ENCODE data around the gene EDEM1. TPM values are rescaled to one million over a fixed set of nuclear protein-coding genes. Genes with fewer than 3 reads are reported as not detected.

The EDEM1 gene
- total RNA-seq, 1 donor from 2014 or later: 49.1 TPM

- H3K27ac Mint-ChIP-seq (ENCODE audit: unreplicated experiment): no peak overlapping the region
Observed at GRCh38 chr3:5219216-5219615, 31.7 kb downstream of the EDEM1 start.

GRCh38 chr3:5220193-5220592 is 32.7 kb downstream of the EDEM1 start:
- no peak overlapping the region for H3K27ac Mint-ChIP-seq (ENCODE audit: unreplicated experiment)
- peaks cover 19% of the 10 kb centered on the region for H3K36me3 Mint-ChIP-seq (ENCODE audit: low read depth)
- no peaks in the 10 kb centered on the region for H3K27me3 Mint-ChIP-seq (ENCODE audit: low read depth)
- DNase-seq (ENCODE audit: low spot score): no peak
- TF ChIP-seq CTCF (IDR thresholded peaks at IDR 0.05): no peak
- peaks cover 12% of the 10 kb centered on the region for H3K4me1 Mint-ChIP-seq (ENCODE audit: low read depth)
- H3K9me3 Mint-ChIP-seq (ENCODE audit: low read depth): no peaks in the 10 kb centered on the region
- no peak overlapping the region for H3K4me3 Mint-ChIP-seq (ENCODE audit: unreplicated experiment)

More at GRCh38 chr3:5219216-5219615, 31.7 kb downstream of the EDEM1 start:
- TF ChIP-seq CTCF (IDR thresholded peaks at IDR 0.05): no peak
- Mint-ChIP-seq H3K4me1 (ENCODE audit: low read depth) (peaks cover 12% of the 10 kb centered on the region), H3K9me3 (ENCODE audit: low read depth) (no peaks in the 10 kb centered on the region), H3K36me3 (ENCODE audit: low read depth) (peaks cover 24% of the 10 kb centered on the region), H3K27me3 (ENCODE audit: low read depth) (no peaks in the 10 kb centered on the region), H3K4me3 (ENCODE audit: unreplicated experiment) (no peak overlapping the region)
- DNase-seq (ENCODE audit: low spot score): no peak

GRCh38 chr3:5220667-5221431 is 33.3 kb downstream of the EDEM1 start:
- Mint-ChIP-seq H3K27me3 (ENCODE audit: low read depth) (no peaks in the 10 kb centered on the region), H3K4me3 (ENCODE audit: unreplicated experiment) (no peak overlapping the region), H3K4me1 (ENCODE audit: low read depth) (peaks cover 12% of the 10 kb centered on the region), H3K36me3 (ENCODE audit: low read depth) (peaks cover 16% of the 10 kb centered on the region), H3K9me3 (ENCODE audit: low read depth) (no peaks in the 10 kb centered on the region), H3K27ac (ENCODE audit: unreplicated experiment) (no peak overlapping the region)
- no peak for DNase-seq (ENCODE audit: low spot score)
- TF ChIP-seq CTCF (IDR thresholded peaks at IDR 0.05): no peak

- Mint-ChIP-seq H3K27me3 (ENCODE audit: low read depth) (no peaks in the 10 kb centered on the region), H3K27ac (ENCODE audit: unreplicated experiment) (no peak overlapping the region), H3K4me1 (ENCODE audit: low read depth) (peaks cover 12% of the 10 kb centered on the region), H3K4me3 (ENCODE audit: unreplicated experiment) (no peak overlapping the region), H3K9me3 (ENCODE audit: low read depth) (no peaks in the 10 kb centered on the region), H3K36me3 (ENCODE audit: low read depth) (peaks cover 15% of the 10 kb centered on the region)
- DNase-seq (ENCODE audit: low spot score): no peak
- no peak for TF ChIP-seq CTCF (IDR thresholded peaks at IDR 0.05)
Observed at GRCh38 chr3:5221701-5222100, 34.2 kb downstream of the EDEM1 start.

- TF ChIP-seq CTCF (IDR thresholded peaks at IDR 0.05): no peak
- Mint-ChIP-seq H3K4me3 (ENCODE audit: unreplicated experiment) (no peak overlapping the region), H3K9me3 (ENCODE audit: low read depth) (no peaks in the 10 kb centered on the region), H3K27me3 (ENCODE audit: low read depth) (peaks cover under 1% of the 10 kb centered on the region), H3K36me3 (ENCODE audit: low read depth) (peaks cover 9% of the 10 kb centered on the region), H3K4me1 (ENCODE audit: low read depth) (peaks cover 12% of the 10 kb centered on the region), H3K27ac (ENCODE audit: unreplicated experiment) (no peak overlapping the region)
- no peak for DNase-seq (ENCODE audit: low spot score)
Observed at GRCh38 chr3:5222283-5223005, 34.9 kb downstream of the EDEM1 start.
